Measurements from ENCODE around the gene CIRBP.

DNA sequence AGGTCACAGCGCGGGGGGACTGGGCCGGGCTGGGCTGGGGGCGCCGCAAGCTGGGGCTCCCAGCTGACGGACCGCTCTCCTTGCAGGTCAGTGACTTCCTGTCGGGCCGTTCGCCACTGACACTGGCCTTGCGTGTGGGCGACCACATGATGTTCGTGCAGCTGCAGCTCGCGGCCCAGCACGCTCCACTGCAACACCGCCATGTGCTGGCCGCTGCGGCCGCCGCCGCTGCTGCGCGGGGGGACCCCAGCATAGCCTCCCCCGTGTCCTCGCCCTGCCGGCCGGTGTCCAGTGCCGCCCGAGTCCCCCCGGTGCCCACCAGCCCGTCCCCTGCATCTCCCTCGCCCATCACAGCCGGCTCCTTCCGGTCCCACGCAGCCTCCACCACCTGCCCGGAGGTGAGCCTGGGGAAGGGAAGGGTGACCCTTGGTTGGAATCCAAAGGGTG lies 15.0 kb upstream of the CIRBP start:
- TF ChIP-seq, protein P1, sequence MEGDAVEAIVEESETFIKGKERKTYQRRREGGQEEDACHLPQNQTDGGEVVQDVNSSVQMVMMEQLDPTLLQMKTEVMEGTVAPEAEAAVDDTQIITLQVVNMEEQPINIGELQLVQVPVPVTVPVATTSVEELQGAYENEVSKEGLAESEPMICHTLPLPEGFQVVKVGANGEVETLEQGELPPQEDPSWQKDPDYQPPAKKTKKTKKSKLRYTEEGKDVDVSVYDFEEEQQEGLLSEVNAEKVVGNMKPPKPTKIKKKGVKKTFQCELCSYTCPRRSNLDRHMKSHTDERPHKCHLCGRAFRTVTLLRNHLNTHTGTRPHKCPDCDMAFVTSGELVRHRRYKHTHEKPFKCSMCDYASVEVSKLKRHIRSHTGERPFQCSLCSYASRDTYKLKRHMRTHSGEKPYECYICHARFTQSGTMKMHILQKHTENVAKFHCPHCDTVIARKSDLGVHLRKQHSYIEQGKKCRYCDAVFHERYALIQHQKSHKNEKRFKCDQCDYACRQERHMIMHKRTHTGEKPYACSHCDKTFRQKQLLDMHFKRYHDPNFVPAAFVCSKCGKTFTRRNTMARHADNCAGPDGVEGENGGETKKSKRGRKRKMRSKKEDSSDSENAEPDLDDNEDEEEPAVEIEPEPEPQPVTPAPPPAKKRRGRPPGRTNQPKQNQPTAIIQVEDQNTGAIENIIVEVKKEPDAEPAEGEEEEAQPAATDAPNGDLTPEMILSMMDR (IDR thresholded peaks at IDR 0.05) = no peak
- no peak for TF ChIP-seq EZH2 (IDR thresholded peaks at IDR 0.05; ENCODE audit: borderline replicate concordance, insufficient read depth, low read depth, low read length, poor library complexity, severe bottlenecking)
